T-helper 2 cell treated with Interferon-gamma antibody and Interleukin-4, amounts not matched to agents 100 ng/mL and 5 ng/mL, for 36 hours (primary cell): ENCODE measurements around the gene PNPLA7. TPM values are rescaled to one million over a fixed set of nuclear protein-coding genes. Genes with fewer than 3 reads are reported as not detected.

Experiments used
- intact Hi-C: fragments of 100-400 bp; cut with micrococcal nuclease; formaldehyde crosslinking; loops from one replicate; pipeline ENCODE4 v1.15.1; 2023
- total RNA-seq: library from RNA; stranded (reverse); gene quantifications from 2 replicates; pipeline ENCODE4 v1.2.3, GENCODE V29; 2022

Gene PNPLA7
- total RNA-seq, 1 donor from 2014 or later: 3.0 TPM

- intact Hi-C loops: no loop called here
Measured at GRCh38 chr9:137497921-137498719, 52.1 kb downstream of the PNPLA7 start.

GRCh38 chr9:137496601-137497375 lies 53.4 kb downstream of the PNPLA7 start:
- intact Hi-C loops: no loop called here

- intact Hi-C loops: no loop called here
Measured at GRCh38 chr9:137494550-137495351, 55.5 kb downstream of the PNPLA7 start.

GRCh38 chr9:137494104-137494544 lies 56.1 kb downstream of the PNPLA7 start:
- intact Hi-C loops: no loop called here

GRCh38 chr9:137493364-137494103 lies 56.7 kb downstream of the PNPLA7 start:
- intact Hi-C loops: no loop called here

GRCh38 chr9:137492464-137493363 lies 57.5 kb downstream of the PNPLA7 start:
- intact Hi-C loops: no loop called here

GRCh38 chr9:137491735-137492432 lies 58.3 kb downstream of the PNPLA7 start:
- intact Hi-C loops: no loop called here

- intact Hi-C loops: no loop called here
Measured at GRCh38 chr9:137490532-137491186, 59.5 kb downstream of the PNPLA7 start.

- intact Hi-C loops: no loop called here
Measured at GRCh38 chr9:137488906-137489305, 61.3 kb downstream of the PNPLA7 start.

GRCh38 chr9:137488327-137488653 lies 61.9 kb downstream of the PNPLA7 start:
- intact Hi-C loops: no loop called here

- intact Hi-C loops: no loop called here
Measured at GRCh38 chr9:137487454-137488326, 62.5 kb downstream of the PNPLA7 start.

- intact Hi-C loops: no loop called here
Measured at GRCh38 chr9:137486545-137487453, 63.4 kb downstream of the PNPLA7 start.

- intact Hi-C loops: no loop called here
Measured at GRCh38 chr9:137486141-137486490, 64.1 kb downstream of the PNPLA7 start.

- intact Hi-C loops: no loop called here
Measured at GRCh38 chr9:137485343-137486140, 64.7 kb downstream of the PNPLA7 start.

GRCh38 chr9:137484551-137485315 lies 65.5 kb downstream of the PNPLA7 start:
- intact Hi-C loops: no loop called here
